B cell (primary cell): Measurements from ENCODE around the gene SLAMF9.

Experiments used
- EZH2 ChIP-seq: IDR thresholded peaks from 2 replicates; pipeline ENCODE4 v1.6.1; 2012; ENCODE audit warnings: borderline replicate concordance, low read depth, mild to moderate bottlenecking, moderate library complexity, low read length; ENCODE audit not compliant: insufficient read depth, poor library complexity, severe bottlenecking
- TF ChIP-seq, protein P1 (sequence below): fragments of 200-600 bp; IDR thresholded peaks from one replicate; pipeline ENCODE4 v1.8.0; 2022; ENCODE audit warnings: antibody characterized with exemption, mild to moderate bottlenecking

DNA sequence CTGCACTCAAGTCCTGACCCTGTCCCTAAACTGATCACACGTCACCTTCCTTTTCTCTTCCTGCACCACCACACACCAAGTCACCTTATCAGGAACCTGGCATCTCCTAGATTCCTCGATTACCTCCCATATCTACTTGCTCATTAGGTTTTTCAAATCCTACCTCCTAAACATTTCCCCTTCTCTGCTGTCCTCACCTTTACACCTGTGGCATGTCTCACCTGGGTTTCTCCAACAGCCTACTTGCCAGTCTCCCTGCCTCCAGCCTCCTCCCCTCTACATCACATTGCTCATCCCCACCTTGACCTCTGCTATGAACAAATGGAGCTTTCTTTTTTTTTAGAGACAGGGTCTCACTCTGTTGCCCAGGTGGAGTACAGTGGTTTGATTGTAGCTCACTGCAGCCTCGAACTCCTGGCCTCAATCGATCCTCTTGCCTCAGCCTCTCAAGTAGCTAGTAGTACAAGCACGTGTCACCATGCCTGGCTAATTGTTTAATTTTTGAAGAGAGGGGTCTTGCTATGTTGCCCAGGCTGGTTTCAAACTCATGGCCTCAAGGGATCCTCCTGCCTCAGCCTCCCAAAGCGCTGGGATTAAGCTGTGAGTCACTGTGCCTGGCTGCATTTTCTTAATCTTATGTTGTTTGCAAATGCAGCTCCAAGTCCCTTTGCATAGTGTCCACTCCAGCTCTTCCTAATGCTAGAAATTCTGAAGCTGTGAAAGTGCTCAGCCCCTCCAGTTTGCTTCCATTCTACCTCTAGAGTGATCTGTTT, 14.9 kb downstream of the SLAMF9 start:
- TF ChIP-seq, protein P1, sequence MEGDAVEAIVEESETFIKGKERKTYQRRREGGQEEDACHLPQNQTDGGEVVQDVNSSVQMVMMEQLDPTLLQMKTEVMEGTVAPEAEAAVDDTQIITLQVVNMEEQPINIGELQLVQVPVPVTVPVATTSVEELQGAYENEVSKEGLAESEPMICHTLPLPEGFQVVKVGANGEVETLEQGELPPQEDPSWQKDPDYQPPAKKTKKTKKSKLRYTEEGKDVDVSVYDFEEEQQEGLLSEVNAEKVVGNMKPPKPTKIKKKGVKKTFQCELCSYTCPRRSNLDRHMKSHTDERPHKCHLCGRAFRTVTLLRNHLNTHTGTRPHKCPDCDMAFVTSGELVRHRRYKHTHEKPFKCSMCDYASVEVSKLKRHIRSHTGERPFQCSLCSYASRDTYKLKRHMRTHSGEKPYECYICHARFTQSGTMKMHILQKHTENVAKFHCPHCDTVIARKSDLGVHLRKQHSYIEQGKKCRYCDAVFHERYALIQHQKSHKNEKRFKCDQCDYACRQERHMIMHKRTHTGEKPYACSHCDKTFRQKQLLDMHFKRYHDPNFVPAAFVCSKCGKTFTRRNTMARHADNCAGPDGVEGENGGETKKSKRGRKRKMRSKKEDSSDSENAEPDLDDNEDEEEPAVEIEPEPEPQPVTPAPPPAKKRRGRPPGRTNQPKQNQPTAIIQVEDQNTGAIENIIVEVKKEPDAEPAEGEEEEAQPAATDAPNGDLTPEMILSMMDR: no peak
- TF ChIP-seq EZH2: no peak
